ENCODE data around the gene CMTM7. TPM values are rescaled to one million over a fixed set of nuclear protein-coding genes. Genes with fewer than 3 reads are reported as not detected.

Gene CMTM7
- total RNA-seq, 1 donor from 2014 or later = 11.8 TPM

- peak overlapping the region; percentile 1 for H3K9ac ChIP-seq
- no peak overlapping the region for H3K4me3 ChIP-seq
- TF ChIP-seq EZH2phosphoT487 (IDR thresholded peaks at IDR 0.05) (no peak), CTCF (IDR thresholded peaks at IDR 0.05) (no peak), EZH2 (IDR thresholded peaks at IDR 0.05) (no peak)
- no peaks in the 10 kb centered on the region for H3K27me3 ChIP-seq
- Mint-ChIP-seq H3K27ac (no peak overlapping the region), H3K27me3 (ENCODE audit: insufficient read depth, low read depth) (peaks cover 5% of the 10 kb centered on the region), H3K36me3 (peaks cover 8% of the 10 kb centered on the region), H3K9me3 (peaks cover 3% of the 10 kb centered on the region), H3K4me3 (no peak overlapping the region), H3K4me1 (peaks cover 11% of the 10 kb centered on the region)
- no peak overlapping the region for H3K27ac ChIP-seq
- no peaks in the 10 kb centered on the region for H3K9me3 ChIP-seq (ENCODE audit: low read depth)
- no peak for DNase-seq (ENCODE audit: low spot score)
- no peak overlapping the region for H2AFZ ChIP-seq (replicated peaks)
- no peak overlapping the region for H3K4me2 ChIP-seq
- H3K4me1 ChIP-seq = peaks cover 10% of the 10 kb centered on the region
- peaks cover 61% of the 10 kb centered on the region for H3K79me2 ChIP-seq (ENCODE audit: low read depth)
- peaks cover 21% of the 10 kb centered on the region for H3F3A ChIP-seq (ENCODE audit: low read depth)
- no peaks in the 10 kb centered on the region for H3K36me3 ChIP-seq
- H4K20me1 ChIP-seq (ENCODE audit: low read depth) = peaks cover 32% of the 10 kb centered on the region
Observed at GRCh38 chr3:32499585-32499984, 107.9 kb downstream of the CMTM7 start.

GRCh38 chr3:32500231-32500630 is 108.6 kb downstream of the CMTM7 start:
- Mint-ChIP-seq H3K27ac (no peak overlapping the region), H3K36me3 (peaks cover 8% of the 10 kb centered on the region), H3K4me1 (peaks cover 11% of the 10 kb centered on the region), H3K4me3 (no peak overlapping the region), H3K27me3 (ENCODE audit: insufficient read depth, low read depth) (peaks cover 5% of the 10 kb centered on the region), H3K9me3 (peaks cover 3% of the 10 kb centered on the region)
- no peaks in the 10 kb centered on the region for H3K27me3 ChIP-seq
- H3K36me3 ChIP-seq = no peaks in the 10 kb centered on the region
- no peak overlapping the region for H2AFZ ChIP-seq (replicated peaks)
- peaks cover 21% of the 10 kb centered on the region for H3F3A ChIP-seq (ENCODE audit: low read depth)
- peaks cover 55% of the 10 kb centered on the region for H3K79me2 ChIP-seq (ENCODE audit: low read depth)
- H3K9me3 ChIP-seq (ENCODE audit: low read depth) = no peaks in the 10 kb centered on the region
- H3K4me2 ChIP-seq = no peak overlapping the region
- H4K20me1 ChIP-seq (ENCODE audit: low read depth) = peaks cover 29% of the 10 kb centered on the region
- no peak for TF ChIP-seq EZH2phosphoT487 (IDR thresholded peaks at IDR 0.05)
- TF ChIP-seq EZH2 (IDR thresholded peaks at IDR 0.05) = no peak
- TF ChIP-seq CTCF (IDR thresholded peaks at IDR 0.05) = no peak
- H3K27ac ChIP-seq = no peak overlapping the region
- DNase-seq (ENCODE audit: low spot score) = no peak
- peaks cover 10% of the 10 kb centered on the region for H3K4me1 ChIP-seq
- no peak overlapping the region for H3K4me3 ChIP-seq
- H3K9ac ChIP-seq = peak overlapping the region; percentile 1

- Histone ChIP-seq H3K4me3 (peak overlapping the region; percentile 97), H3K9me3 (ENCODE audit: low read depth) (no peaks in the 10 kb centered on the region), H3K9ac (peak overlapping the region; percentile 80), H3K36me3 (no peaks in the 10 kb centered on the region), H3K27ac (no peak overlapping the region), H2AFZ (replicated peaks) (no peak overlapping the region), H3F3A (ENCODE audit: low read depth) (peaks cover 21% of the 10 kb centered on the region), H3K27me3 (no peaks in the 10 kb centered on the region), H3K79me2 (ENCODE audit: low read depth) (peaks cover 48% of the 10 kb centered on the region), H4K20me1 (ENCODE audit: low read depth) (peaks cover 26% of the 10 kb centered on the region), H3K4me2 (peak overlapping the region; percentile 77), H3K4me1 (peaks cover 10% of the 10 kb centered on the region)
- H3K4me1 Mint-ChIP-seq = peaks cover 11% of the 10 kb centered on the region
- no peak overlapping the region for H3K27ac Mint-ChIP-seq
- peaks cover 5% of the 10 kb centered on the region for H3K27me3 Mint-ChIP-seq (ENCODE audit: insufficient read depth, low read depth)
- H3K9me3 Mint-ChIP-seq = peaks cover 3% of the 10 kb centered on the region
- peak overlapping the region; percentile 99 for H3K4me3 Mint-ChIP-seq
- peaks cover 8% of the 10 kb centered on the region for H3K36me3 Mint-ChIP-seq
- DNase-seq (ENCODE audit: low spot score) = no peak
- TF ChIP-seq EZH2phosphoT487 (IDR thresholded peaks at IDR 0.05) (no peak), EZH2 (IDR thresholded peaks at IDR 0.05) (no peak), CTCF (IDR thresholded peaks at IDR 0.05) (no peak)
Observed at GRCh38 chr3:32500880-32501782, 109.5 kb downstream of the CMTM7 start.

Measured in neural progenitor cell (in vitro differentiated cells).